Middle frontal gyrus (tissue), 1 donor: ENCODE data around the gene PHGDH.
"Not testable (repeated sequence)": the region's sequence is repeated elsewhere in the genome, so short reads cannot be mapped to it uniquely, and the experiment has no call there.

ENCODE experiments used
- DNase-seq: peaks from one replicate; pipeline ENCODE4 v3.0.0-alpha.2; 2015; ENCODE audit warnings: low spot score; ENCODE audit errors: extremely low spot score

Gene PHGDH

DNA sequence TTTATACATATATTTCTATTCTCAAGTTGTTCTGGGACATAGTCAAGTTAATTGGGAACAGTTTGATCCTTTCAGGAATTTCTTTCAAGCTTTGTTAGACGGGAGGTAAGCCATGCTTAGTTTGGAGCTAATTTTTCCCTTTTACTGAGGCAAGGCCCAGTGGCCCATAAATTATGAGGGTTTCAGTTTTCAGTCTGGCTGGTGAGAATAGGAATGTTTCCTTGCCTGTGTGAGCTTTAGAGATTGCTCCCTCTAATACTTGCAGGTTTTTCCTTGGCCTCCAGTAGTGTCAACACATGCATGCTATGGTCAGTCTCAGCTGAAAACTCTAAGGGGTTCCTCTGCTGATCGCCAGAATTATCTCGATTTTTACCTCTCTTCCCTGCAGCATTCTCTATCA is 14.1 kb upstream of the PHGDH start:
- DNase-seq, result no peak

- no peak for DNase-seq
Measured at GRCh38 chr1:119700326-119700725, 11.4 kb upstream of the PHGDH start.

GRCh38 chr1:119701659-119702058 is 10.1 kb upstream of the PHGDH start:
- DNase-seq, result no peak

GRCh38 chr1:119702384-119702783 is 9.3 kb upstream of the PHGDH start:
- no peak for DNase-seq

DNA sequence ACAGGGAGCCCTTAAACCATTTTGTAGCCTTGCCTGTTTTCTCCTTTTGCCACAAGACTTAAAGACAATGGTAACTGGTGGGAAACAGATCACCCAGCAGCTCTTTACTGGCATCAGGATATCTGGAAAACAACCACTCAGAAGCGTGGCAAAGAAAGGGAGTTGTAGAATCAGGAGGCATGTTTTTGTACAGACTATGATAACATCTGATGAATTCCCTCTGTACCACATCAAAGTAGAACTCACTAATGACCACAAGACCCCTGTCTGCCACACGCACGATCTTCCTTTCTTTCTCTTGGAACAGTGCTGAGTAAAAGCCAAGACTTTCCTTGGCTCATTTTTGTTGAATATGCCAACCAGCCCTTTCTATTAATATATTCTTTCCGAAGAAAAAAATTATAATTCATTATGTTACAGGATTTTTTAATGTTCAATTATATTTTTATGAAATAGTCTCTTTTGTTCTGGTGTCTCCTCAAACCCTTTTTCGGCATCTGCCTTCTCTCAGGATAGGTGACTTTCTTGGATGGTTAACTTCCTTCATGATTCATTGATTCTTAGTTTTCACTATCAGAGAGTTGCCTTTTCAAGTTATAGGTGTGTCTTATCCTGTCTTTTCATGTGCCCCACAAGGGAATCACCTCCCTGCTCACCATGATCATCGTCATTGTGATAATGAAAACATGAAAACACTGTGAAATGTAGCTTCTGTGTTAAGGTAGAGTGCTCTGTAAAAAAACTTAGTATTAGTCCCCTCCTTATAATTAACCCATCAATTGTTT is 7.9 kb upstream of the PHGDH start:
- no peak for DNase-seq

DNA sequence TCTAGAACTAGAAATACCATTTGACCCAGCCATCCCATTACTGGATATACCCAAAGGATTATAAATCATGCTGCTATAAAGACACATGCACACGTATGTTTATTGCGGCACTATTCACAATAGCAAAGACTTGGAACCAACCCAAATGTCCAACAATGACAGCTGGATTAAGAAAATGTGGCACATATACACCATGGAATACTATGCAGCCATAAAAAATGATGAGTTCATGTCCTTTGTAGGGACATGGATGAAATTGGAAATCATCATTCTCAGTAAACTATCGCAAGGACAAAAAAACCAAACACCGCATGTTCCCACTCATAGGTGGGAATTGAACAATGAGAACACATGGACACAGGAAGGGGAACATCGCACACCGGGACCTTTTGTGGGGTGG is 5.1 kb upstream of the PHGDH start:
- not testable (repeated sequence) for DNase-seq

GRCh38 chr1:119711356-119711803 is 354 bp upstream of the PHGDH start:
- not testable (repeated sequence) for DNase-seq

- no peak for DNase-seq
Measured at GRCh38 chr1:119712342-119713038, 756 bp downstream of the PHGDH start.

- no peak for DNase-seq
Measured at GRCh38 chr1:119713039-119713748, 1.5 kb downstream of the PHGDH start.

DNA sequence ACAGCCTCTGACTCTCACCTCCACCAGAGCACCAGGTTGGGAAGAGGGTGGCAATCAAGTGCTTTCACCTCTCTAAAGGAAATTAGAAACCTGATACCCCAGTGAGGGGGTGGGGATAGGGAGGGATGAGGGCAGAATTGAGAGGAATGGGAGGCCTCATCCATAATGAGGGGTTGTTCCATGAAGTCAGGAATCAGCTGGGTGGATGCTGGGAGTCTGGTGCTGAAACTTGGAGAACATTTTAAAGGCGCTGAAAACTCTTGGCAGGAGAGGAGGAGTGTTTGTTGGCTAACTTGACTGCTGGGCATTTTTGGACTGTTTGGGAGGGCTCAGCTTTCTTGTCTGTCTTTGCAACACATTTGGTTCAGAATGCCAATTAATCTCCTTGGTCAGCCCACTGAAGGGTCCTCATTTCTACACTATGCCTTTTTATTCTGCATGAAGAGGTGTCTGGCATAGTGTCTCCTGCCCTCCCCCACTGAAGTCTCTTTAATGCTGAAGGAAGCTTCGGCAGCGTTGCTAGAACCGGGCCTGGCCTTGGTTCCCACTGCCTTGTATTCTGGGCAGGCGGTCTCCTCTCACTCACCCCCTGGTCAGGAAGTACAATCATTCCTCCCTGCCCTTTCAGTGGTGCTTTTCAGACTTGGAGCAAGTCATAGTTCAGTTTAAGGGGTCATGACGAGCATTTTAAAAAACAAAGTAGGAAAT is 2.2 kb downstream of the PHGDH start:
- DNase-seq, result no peak

- no peak for DNase-seq
Measured at GRCh38 chr1:119714583-119714982, 2.8 kb downstream of the PHGDH start.

- DNase-seq, result no peak
Measured at GRCh38 chr1:119715542-119715941, 3.8 kb downstream of the PHGDH start.

DNA sequence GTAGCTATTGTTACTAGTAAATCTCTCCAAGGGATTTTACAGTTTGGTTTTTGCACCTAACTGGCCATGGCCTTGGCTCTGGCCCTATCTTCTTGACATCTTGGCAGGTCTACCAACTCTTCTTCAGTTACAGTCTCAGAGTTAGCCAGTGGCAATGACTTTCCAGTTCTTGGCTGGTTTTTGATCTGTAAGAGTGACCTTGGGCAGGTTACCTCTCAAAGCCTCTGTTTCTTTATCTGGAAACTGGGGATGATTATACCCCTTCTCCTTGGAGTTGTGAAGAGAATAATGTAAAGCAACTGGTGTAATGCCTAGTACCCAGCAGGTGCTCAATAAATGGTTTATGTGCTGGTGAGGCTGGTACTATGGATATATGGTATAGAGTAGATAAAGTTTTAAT is 6.7 kb downstream of the PHGDH start:
- DNase-seq, result no peak

- no peak for DNase-seq
Measured at GRCh38 chr1:119718972-119719371, 7.2 kb downstream of the PHGDH start.

- no peak for DNase-seq
Measured at GRCh38 chr1:119720866-119721440, 9.2 kb downstream of the PHGDH start.

- DNase-seq, result no peak
Measured at GRCh38 chr1:119721896-119722295, 10.2 kb downstream of the PHGDH start.

GRCh38 chr1:119724611-119725218 is 13.0 kb downstream of the PHGDH start:
- DNase-seq, result no peak

GRCh38 chr1:119725626-119726025 is 13.9 kb downstream of the PHGDH start:
- no peak for DNase-seq

DNA sequence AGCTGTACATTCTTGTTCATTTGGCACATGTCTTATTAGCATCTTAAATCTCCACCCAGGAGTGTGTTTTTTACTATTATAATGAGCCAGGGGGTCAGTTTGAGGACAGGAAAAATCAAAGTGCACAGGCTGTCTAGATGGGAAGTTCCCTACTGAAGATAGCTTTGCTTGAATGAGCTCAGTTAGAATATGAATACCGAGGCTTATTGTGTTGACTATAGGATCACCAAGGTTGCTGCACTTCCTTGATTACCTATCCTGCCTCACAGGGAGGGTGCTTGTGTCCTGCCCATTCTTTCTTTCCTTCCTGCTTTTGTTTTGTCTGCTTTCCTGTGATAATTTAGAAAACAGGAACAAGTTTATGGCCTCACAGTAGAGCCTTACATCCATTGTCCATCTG is 16.3 kb downstream of the PHGDH start:
- DNase-seq, result no peak

- no peak for DNase-seq
Measured at GRCh38 chr1:119729044-119729443, 17.3 kb downstream of the PHGDH start.

DNA sequence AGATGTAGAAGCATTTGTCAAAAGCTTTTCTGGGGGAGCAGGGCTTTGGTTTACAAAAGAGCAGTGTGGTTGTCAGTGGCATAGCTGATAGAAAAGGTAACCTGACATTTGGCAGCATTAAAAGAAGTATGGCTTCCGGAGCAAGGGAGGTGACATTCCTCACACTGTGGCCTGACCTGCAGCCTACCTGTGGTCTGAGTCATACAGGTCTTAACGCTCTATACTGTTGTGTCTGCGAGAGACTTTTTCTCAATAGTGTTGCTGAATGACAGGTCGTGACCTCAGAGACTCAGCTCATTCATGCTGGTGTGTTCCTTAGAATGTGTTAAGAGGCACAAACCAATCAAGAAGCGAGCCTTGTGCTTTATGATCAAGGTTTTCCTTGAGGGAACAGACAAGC is 19.3 kb downstream of the PHGDH start:
- DNase-seq, result no peak
